ENCODE data around the gene RNF126.
"Not testable (repeated sequence)": the region's sequence is repeated elsewhere in the genome, so short reads cannot be mapped to it uniquely, and the experiment has no call there.

RNF126 gene

GRCh38 chr19:677601-678436 is 14.8 kb upstream of the RNF126 start:
- H3K4me1 Mint-ChIP-seq: peaks cover 8% of the 10 kb centered on the region
- H3K4me3 Mint-ChIP-seq: no peak overlapping the region
- no peaks in the 10 kb centered on the region for H3K36me3 Mint-ChIP-seq
- no peaks in the 10 kb centered on the region for H3K9me3 Mint-ChIP-seq
- ATAC-seq: no peak
- H3K27me3 Mint-ChIP-seq: peaks cover 26% of the 10 kb centered on the region
- H3K27ac Mint-ChIP-seq: no peak overlapping the region

GRCh38 chr19:677201-677600 is 14.2 kb upstream of the RNF126 start:
- H3K27me3 Mint-ChIP-seq: peaks cover 26% of the 10 kb centered on the region
- ATAC-seq: no peak
- no peak overlapping the region for H3K27ac Mint-ChIP-seq
- H3K9me3 Mint-ChIP-seq: no peaks in the 10 kb centered on the region
- H3K4me3 Mint-ChIP-seq: no peak overlapping the region
- no peaks in the 10 kb centered on the region for H3K36me3 Mint-ChIP-seq
- H3K4me1 Mint-ChIP-seq: peaks cover 8% of the 10 kb centered on the region

- ATAC-seq: no peak
- peaks cover 26% of the 10 kb centered on the region for H3K27me3 Mint-ChIP-seq
- H3K9me3 Mint-ChIP-seq: no peaks in the 10 kb centered on the region
- no peak within 1 kb of the TSS for H3K27ac Mint-ChIP-seq
- H3K36me3 Mint-ChIP-seq: no peaks in the 10 kb centered on the region
- H3K4me3 Mint-ChIP-seq: no peak within 1 kb of the TSS
- peaks cover 8% of the 10 kb centered on the region for H3K4me1 Mint-ChIP-seq
Observed at GRCh38 chr19:676339-677105, 13.5 kb upstream of the RNF126 start, which contains the start of gene FSTL3. Gene FSTL3 (plus strand): TSS chr19:676392. CDS start chr19:676424, 32 bp downstream.

GRCh38 chr19:676007-676338 is 13.0 kb upstream of the RNF126 start:
- peaks cover 26% of the 10 kb centered on the region for H3K27me3 Mint-ChIP-seq
- H3K9me3 Mint-ChIP-seq: no peaks in the 10 kb centered on the region
- no peak for ATAC-seq
- H3K4me3 Mint-ChIP-seq: no peak overlapping the region
- H3K36me3 Mint-ChIP-seq: no peaks in the 10 kb centered on the region
- no peak overlapping the region for H3K27ac Mint-ChIP-seq
- H3K4me1 Mint-ChIP-seq: peaks cover 8% of the 10 kb centered on the region

- ATAC-seq: no peak
- no peaks in the 10 kb centered on the region for H3K9me3 Mint-ChIP-seq
Observed at GRCh38 chr19:674282-675151, 11.5 kb upstream of the RNF126 start.

GRCh38 chr19:670609-671075 is 7.6 kb upstream of the RNF126 start:
- Mint-ChIP-seq H3K36me3 (no peaks in the 10 kb centered on the region), H3K9me3 (no peaks in the 10 kb centered on the region), H3K4me1 (peaks cover 7% of the 10 kb centered on the region), H3K27me3 (peaks cover 32% of the 10 kb centered on the region), H3K4me3 (no peak overlapping the region), H3K27ac (no peak overlapping the region)
- ATAC-seq: no peak

More at GRCh38 chr19:674282-675151, 11.5 kb upstream of the RNF126 start:
- H3K27ac Mint-ChIP-seq: no peak overlapping the region
- H3K36me3 Mint-ChIP-seq: no peaks in the 10 kb centered on the region
- H3K4me3 Mint-ChIP-seq: no peak overlapping the region
- H3K4me1 Mint-ChIP-seq: peaks cover 8% of the 10 kb centered on the region
- peaks cover 28% of the 10 kb centered on the region for H3K27me3 Mint-ChIP-seq

- Mint-ChIP-seq H3K4me1 (peaks cover 14% of the 10 kb centered on the region), H3K27me3 (peaks cover 16% of the 10 kb centered on the region)
- H3K4me3 Mint-ChIP-seq, H3K27ac Mint-ChIP-seq, H3K9me3 Mint-ChIP-seq, H3K36me3 Mint-ChIP-seq, ATAC-seq: not testable (repeated sequence)
Observed at GRCh38 chr19:668675-669434, 5.8 kb upstream of the RNF126 start.

- ATAC-seq, H3K27me3 Mint-ChIP-seq, H3K9me3 Mint-ChIP-seq, H3K36me3 Mint-ChIP-seq, H3K4me3 Mint-ChIP-seq, H3K27ac Mint-ChIP-seq: not testable (repeated sequence)
- H3K4me1 Mint-ChIP-seq: peaks cover 21% of the 10 kb centered on the region
Observed at GRCh38 chr19:666985-667573, 4.1 kb upstream of the RNF126 start.

GRCh38 chr19:664913-665443 is 2.0 kb upstream of the RNF126 start:
- Mint-ChIP-seq H3K27ac (peak overlapping the region; percentile 49), H3K9me3 (no peaks in the 10 kb centered on the region), H3K27me3 (peaks cover 9% of the 10 kb centered on the region), H3K4me1 (peaks cover 42% of the 10 kb centered on the region), H3K36me3 (peaks cover 7% of the 10 kb centered on the region), H3K4me3 (peak overlapping the region; percentile 48)
- no peak for ATAC-seq

GRCh38 chr19:663682-664117 is 686 bp upstream of the RNF126 start:
- no peaks in the 10 kb centered on the region for H3K27me3 Mint-ChIP-seq
- no peak for ATAC-seq
- peak overlapping the region; percentile 92 for H3K27ac Mint-ChIP-seq
- H3K36me3 Mint-ChIP-seq: peaks cover 13% of the 10 kb centered on the region
- H3K9me3 Mint-ChIP-seq: no peaks in the 10 kb centered on the region
- peak overlapping the region; percentile 82 for H3K4me3 Mint-ChIP-seq
- H3K4me1 Mint-ChIP-seq: peaks cover 55% of the 10 kb centered on the region

- Mint-ChIP-seq H3K27me3 (no peaks in the 10 kb centered on the region), H3K4me3 (peak overlapping the region; percentile 98), H3K9me3 (no peaks in the 10 kb centered on the region), H3K4me1 (peaks cover 67% of the 10 kb centered on the region), H3K27ac (peak overlapping the region; percentile 99), H3K36me3 (peaks cover 13% of the 10 kb centered on the region)
- ATAC-seq: peak; percentile 50
Observed at GRCh38 chr19:662207-662961, 630 bp downstream of the RNF126 start.

GRCh38 chr19:661427-662196 is 1.4 kb downstream of the RNF126 start:
- Mint-ChIP-seq H3K9me3 (no peaks in the 10 kb centered on the region), H3K4me1 (peaks cover 74% of the 10 kb centered on the region), H3K36me3 (peaks cover 13% of the 10 kb centered on the region), H3K4me3 (peak overlapping the region; percentile 98), H3K27ac (peak overlapping the region; percentile 99), H3K27me3 (no peaks in the 10 kb centered on the region)
- peak; percentile 65 for ATAC-seq

Data from stimulated activated memory B cell treated with anti-CD40 and anti-IgM and Interleukin-4, amounts not matched to agents 10 μg/mL and 1 μg/mL and 100 μg/mL, for 72 hours (primary cell).